GM12864 (cell line): Measurements from ENCODE around the gene TIMP2.

Experiments used
- DNase-seq: peaks from one replicate; pipeline ENCODE4 v3.0.0-alpha.2; 2011; ENCODE audit warnings: low read depth
- H3K4me3 ChIP-seq: 2 replicates; pipeline ENCODE4 v1.5.1; 2011; ENCODE audit warnings: mild to moderate bottlenecking, low read depth, low read length, control low read depth
- CTCF ChIP-seq: IDR thresholded peaks from 2 replicates; pipeline ENCODE4 v1.5.1; 2011; ENCODE audit warnings: low read depth, mild to moderate bottlenecking, moderate library complexity, low read length, control low read depth, inconsistent platforms; ENCODE audit errors: missing control alignments

The TIMP2 gene

GRCh38 chr17:78862073-78863023 lies 62.8 kb downstream of the TIMP2 start:
- DNase-seq, result no peak
- no peak for TF ChIP-seq CTCF
- H3K4me3 ChIP-seq, result no peak overlapping the region

- no peak overlapping the region for H3K4me3 ChIP-seq
- DNase-seq, result no peak
- no peak for TF ChIP-seq CTCF
These were observed 64.0 kb downstream of the TIMP2 start for GRCh38 chr17:78861229-78861628.

- no peak for TF ChIP-seq CTCF
- no peak overlapping the region for H3K4me3 ChIP-seq
- DNase-seq, result no peak
These were observed 66.1 kb downstream of the TIMP2 start for GRCh38 chr17:78859051-78859450.

- H3K4me3 ChIP-seq, result no peak overlapping the region
- DNase-seq, result no peak
- TF ChIP-seq CTCF, result no peak
These were observed 67.9 kb downstream of the TIMP2 start for GRCh38 chr17:78857266-78857665.

GRCh38 chr17:78855561-78856165 lies 69.5 kb downstream of the TIMP2 start:
- no peak for TF ChIP-seq CTCF
- no peak overlapping the region for H3K4me3 ChIP-seq
- no peak for DNase-seq

GRCh38 chr17:78854508-78854907 lies 70.7 kb downstream of the TIMP2 start:
- no peak for TF ChIP-seq CTCF
- no peak overlapping the region for H3K4me3 ChIP-seq
- DNase-seq, result no peak
